ENCODE results near the gene CNIH2.

CNIH2 gene

GRCh38 chr11:66262696-66263095, 15.3 kb upstream of the CNIH2 start:
- Histone ChIP-seq H3K79me2 (ENCODE audit: low read length) (peaks cover 27% of the 10 kb centered on the region), H3K27ac (ENCODE audit: low read length) (no peak overlapping the region), H3K27me3 (replicated peaks; ENCODE audit: insufficient read depth, low read length) (no peaks in the 10 kb centered on the region), H3K4me1 (ENCODE audit: low read length) (peaks cover 11% of the 10 kb centered on the region), H3K9me2 (replicated peaks; ENCODE audit: insufficient read depth, low read length) (no peaks in the 10 kb centered on the region), H3K9ac (ENCODE audit: low read length) (no peak overlapping the region), H2AFZ (ENCODE audit: low read length) (no peak overlapping the region), H3K9me3 (replicated peaks; ENCODE audit: insufficient read depth, low read length) (no peaks in the 10 kb centered on the region), H3F3A (ENCODE audit: insufficient read depth, low read length) (peaks cover under 1% of the 10 kb centered on the region; the same call in 1 of the 2 replicates), H3K4me2 (ENCODE audit: low read depth, low read length) (no peak overlapping the region), H3K36me3 (replicated peaks; ENCODE audit: insufficient read depth, low read length) (no peaks in the 10 kb centered on the region), H4K20me1 (ENCODE audit: insufficient read depth, low read length) (no peaks in the 10 kb centered on the region), H3K4me3 (ENCODE audit: low read length) (no peak overlapping the region)
- TF ChIP-seq EZH2phosphoT487 (IDR thresholded peaks at IDR 0.05; ENCODE audit: low read length) = no peak
- TF ChIP-seq CTCF (IDR thresholded peaks at IDR 0.05; ENCODE audit: low read length) = no peak
- no peak for TF ChIP-seq EZH2 (optimal IDR thresholded peaks at IDR 0.05; ENCODE audit: low read depth, low read length)
- DNase-seq = no peak

- no peaks in the 10 kb centered on the region for H3K9me2 ChIP-seq (replicated peaks; ENCODE audit: insufficient read depth, low read length)
- no peaks in the 10 kb centered on the region for H3K36me3 ChIP-seq (replicated peaks; ENCODE audit: insufficient read depth, low read length)
- H3K9me3 ChIP-seq (replicated peaks; ENCODE audit: insufficient read depth, low read length) = no peaks in the 10 kb centered on the region
- H3K27me3 ChIP-seq (replicated peaks; ENCODE audit: insufficient read depth, low read length) = no peaks in the 10 kb centered on the region
- no peak overlapping the region for H3K9ac ChIP-seq (ENCODE audit: low read length)
- H3K79me2 ChIP-seq (ENCODE audit: low read length) = peaks cover 21% of the 10 kb centered on the region
- no peak overlapping the region for H2AFZ ChIP-seq (ENCODE audit: low read length)
- H4K20me1 ChIP-seq (ENCODE audit: insufficient read depth, low read length) = no peaks in the 10 kb centered on the region
- no peak overlapping the region for H3K4me2 ChIP-seq (ENCODE audit: low read depth, low read length)
- H3F3A ChIP-seq (ENCODE audit: insufficient read depth, low read length) = peaks cover 6% of the 10 kb centered on the region; the same call in 1 of the 2 replicates
- peaks cover 11% of the 10 kb centered on the region for H3K4me1 ChIP-seq (ENCODE audit: low read length)
- DNase-seq = no peak
- no peak overlapping the region for H3K27ac ChIP-seq (ENCODE audit: low read length)
- TF ChIP-seq CTCF (IDR thresholded peaks at IDR 0.05; ENCODE audit: low read length) (no peak), EZH2phosphoT487 (IDR thresholded peaks at IDR 0.05; ENCODE audit: low read length) (no peak), EZH2 (optimal IDR thresholded peaks at IDR 0.05; ENCODE audit: low read depth, low read length) (no peak)
- no peak overlapping the region for H3K4me3 ChIP-seq (ENCODE audit: low read length)
Observed at GRCh38 chr11:66263231-66263630, 14.7 kb upstream of the CNIH2 start.

- no peaks in the 10 kb centered on the region for H3K36me3 ChIP-seq (replicated peaks; ENCODE audit: insufficient read depth, low read length)
- peaks cover 6% of the 10 kb centered on the region; the same call in 1 of the 2 replicates for H3F3A ChIP-seq (ENCODE audit: insufficient read depth, low read length)
- TF ChIP-seq EZH2phosphoT487 (IDR thresholded peaks at IDR 0.05; ENCODE audit: low read length) = no peak
- TF ChIP-seq CTCF (IDR thresholded peaks at IDR 0.05; ENCODE audit: low read length) = no peak
- no peak for TF ChIP-seq EZH2 (optimal IDR thresholded peaks at IDR 0.05; ENCODE audit: low read depth, low read length)
- no peak overlapping the region for H3K27ac ChIP-seq (ENCODE audit: low read length)
- H4K20me1 ChIP-seq (ENCODE audit: insufficient read depth, low read length) = no peaks in the 10 kb centered on the region
- no peaks in the 10 kb centered on the region for H3K9me2 ChIP-seq (replicated peaks; ENCODE audit: insufficient read depth, low read length)
- no peaks in the 10 kb centered on the region for H3K27me3 ChIP-seq (replicated peaks; ENCODE audit: insufficient read depth, low read length)
- H3K4me3 ChIP-seq (ENCODE audit: low read length) = no peak overlapping the region
- H3K4me1 ChIP-seq (ENCODE audit: low read length) = peaks cover 8% of the 10 kb centered on the region
- H3K79me2 ChIP-seq (ENCODE audit: low read length) = peaks cover 17% of the 10 kb centered on the region
- H3K9me3 ChIP-seq (replicated peaks; ENCODE audit: insufficient read depth, low read length) = no peaks in the 10 kb centered on the region
- DNase-seq = no peak
- no peak overlapping the region for H2AFZ ChIP-seq (ENCODE audit: low read length)
- no peak overlapping the region for H3K4me2 ChIP-seq (ENCODE audit: low read depth, low read length)
- no peak overlapping the region for H3K9ac ChIP-seq (ENCODE audit: low read length)
Observed at GRCh38 chr11:66263785-66264184, 14.2 kb upstream of the CNIH2 start.

Data from MM.1S (cell line).